ENCODE data around the gene ITCH. TPM values are rescaled to one million over a fixed set of nuclear protein-coding genes. Genes with fewer than 3 reads are reported as not detected.

Gene ITCH
- total and polyA plus RNA-seq, 9 of the 15 experiments (the other 6 are each of a cell fraction or from before 2014, with no cell fraction given) = 7.5 to 53.0 (median 22.9) TPM

DNA sequence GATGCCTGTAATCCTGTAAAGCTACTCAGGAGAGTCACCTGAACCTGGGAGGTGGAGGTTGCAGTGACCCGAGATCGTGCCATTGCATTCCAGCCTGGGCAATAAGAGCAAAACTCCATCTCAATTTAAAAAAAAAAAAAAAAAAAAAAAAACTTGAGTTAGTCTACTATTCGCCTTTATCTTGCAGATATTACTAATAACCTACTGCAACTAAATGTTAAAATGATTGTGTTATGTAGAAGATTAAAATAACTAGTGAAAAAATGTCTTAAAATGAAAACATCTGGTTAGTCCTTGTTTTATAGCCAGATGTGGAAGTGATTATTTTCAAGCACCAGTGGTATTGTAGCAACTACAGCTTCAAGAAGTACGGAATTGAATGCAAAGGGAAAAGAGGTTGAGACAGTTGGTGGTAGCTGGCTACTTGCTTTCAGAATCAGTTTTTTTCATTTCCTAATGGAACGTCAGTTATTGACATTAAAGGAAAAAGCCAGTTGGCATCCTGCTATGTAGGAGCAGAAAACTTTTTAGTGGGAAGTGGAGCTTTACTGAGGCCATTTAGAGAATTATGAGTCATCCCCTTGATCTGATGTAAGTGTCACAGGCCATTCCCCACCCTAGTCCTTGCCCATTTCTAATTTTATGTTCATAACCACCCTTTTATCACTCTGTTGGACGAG lies 109.3 kb downstream of the ITCH start:
- BruUV-seq (replicated peaks) = no TSS peak
- FAIRE-seq (peak; percentile 79), DNase-seq (ENCODE audit: extremely low read depth in 1 of 4, low spot score in 3 of 4) (peak; percentile 25 to 33 (median 30)), ATAC-seq (peak; percentile 83)
- Histone ChIP-seq H4K20me1 (replicated peaks; ENCODE audit: control insufficient read depth, insufficient read depth, low read length) (no peaks in the 10 kb centered on the region), H3K4me2 (ENCODE audit: insufficient read depth, low read length) (no peak overlapping the region), H3K4me1 (replicated peaks in 1 of 2; ENCODE audit: control insufficient read depth in 2 of 2, insufficient read depth in 2 of 2, low read length in 2 of 2) (peaks cover 0 to 4% of the 10 kb centered on the region in 2 experiments; a peak in 4 of 5 replicates), H3K9me3 (replicated peaks; ENCODE audit: control insufficient read depth, insufficient read depth, low read depth, low read length) (no peaks in the 10 kb centered on the region), H3K4me3 (no peak overlapping the region), H3K9ac (ENCODE audit: insufficient read depth in 1 of 2, low read depth in 2 of 2, low read length in 2 of 2) (no peak overlapping the region), H3K36me3 (ENCODE audit: control insufficient read depth, insufficient read depth, low read length) (peaks cover 54% of the 10 kb centered on the region), H3K27ac (ENCODE audit: extremely low read depth, low read depth, low read length) (no peak overlapping the region), H2AFZ (ENCODE audit: low read depth, low read length) (no peak overlapping the region), H3K9me1 (ENCODE audit: control insufficient read depth, insufficient read depth, low read length) (no peaks in the 10 kb centered on the region), H3K27me3 (ENCODE audit: control insufficient read depth in 2 of 2, insufficient read depth in 2 of 2, low read length in 2 of 2) (no peaks in the 10 kb centered on the region), H3K79me2 (ENCODE audit: control insufficient read depth, insufficient read depth, low read length) (no peaks in the 10 kb centered on the region)
- CTCF ChIA-PET (ENCODE audit: low intra/inter-chr PET ratio) = interaction anchor here (0.7 to 4.7 kb wide), 2 partner anchors 50 to 160 kb away, joined by 3 to 39 read pairs; no protein-coding TSS in a partner anchor
- intact Hi-C loops (cut with micrococcal nuclease) = loop anchor here (5.0 kb wide), 1 partner anchor 45 kb away; the partner anchor contains the start of gene DYNLRB1
- POLR2A ChIA-PET = interaction anchor here (0.9 to 1.9 kb wide), 5 partner anchors 13 to 160 kb away, joined by 3 to 6 read pairs (median 3); partner anchors contain the start of gene DYNLRB1
- in situ Hi-C loops (cut with MboI) = no loop called here
- 57% methylated on average over 6 of the region's 6 CpGs for WGBS (ENCODE audit: insufficient coverage, low coverage, missing lambda C conversion rate)
- TF ChIP-seq ZNF644 (tag; IDR thresholded peaks at IDR 0.05; ENCODE audit: low read depth) (no peak), DPF2 (IDR thresholded peaks at IDR 0.05) (peak; percentile 60), SMARCA4 (IDR thresholded peaks at IDR 0.05) (peak; percentile 51; the same call in 1 of the 2 replicates), FOSL1 (tag; conservative IDR thresholded peaks at IDR 0.05) (peak; percentile 91), PYGO2 (tag; IDR thresholded peaks at IDR 0.05) (no peak), FOS (IDR thresholded peaks at IDR 0.05; ENCODE audit: extremely low read depth, insufficient read length) (peak; percentile 11), NFIX (CRISPR knock-in tag; IDR thresholded peaks at IDR 0.05; ENCODE audit: low read depth) (no peak), SRSF1 (IDR thresholded peaks at IDR 0.05; ENCODE audit: low read depth, low read length) (no peak), JUNB (CRISPR knock-in tag; conservative IDR thresholded peaks at IDR 0.05) (peak; percentile 43; the same call in 1 of the 2 replicates), JUND (IDR thresholded peaks at IDR 0.05; ENCODE audit: borderline replicate concordance, low read depth, low read length) (peak; percentile 93), JUND (tag; IDR thresholded peaks at IDR 0.05; ENCODE audit: borderline replicate concordance, low read depth, low read length) (peak; percentile 92), DNMT1 (IDR thresholded peaks at IDR 0.05) (no peak), NBN (IDR thresholded peaks at IDR 0.05; ENCODE audit: low read depth) (no peak)
- TF ChIP-seq, protein P1, sequence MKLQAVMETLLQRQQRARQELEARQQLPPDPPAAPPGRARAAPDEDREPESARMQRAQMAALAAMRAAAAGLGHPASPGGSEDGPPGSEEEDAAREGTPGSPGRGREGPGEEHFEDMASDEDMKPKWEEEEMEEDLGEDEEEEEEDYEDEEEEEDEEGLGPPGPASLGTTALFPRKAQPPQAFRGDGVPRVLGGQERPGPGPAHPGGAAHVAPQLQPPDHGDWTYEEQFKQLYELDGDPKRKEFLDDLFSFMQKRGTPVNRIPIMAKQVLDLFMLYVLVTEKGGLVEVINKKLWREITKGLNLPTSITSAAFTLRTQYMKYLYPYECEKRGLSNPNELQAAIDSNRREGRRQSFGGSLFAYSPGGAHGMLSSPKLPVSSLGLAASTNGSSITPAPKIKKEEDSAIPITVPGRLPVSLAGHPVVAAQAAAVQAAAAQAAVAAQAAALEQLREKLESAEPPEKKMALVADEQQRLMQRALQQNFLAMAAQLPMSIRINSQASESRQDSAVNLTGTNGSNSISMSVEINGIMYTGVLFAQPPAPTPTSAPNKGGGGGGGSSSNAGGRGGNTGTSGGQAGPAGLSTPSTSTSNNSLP (IDR thresholded peaks at IDR 0.05; ENCODE audit: borderline replicate concordance, low read depth, low read length) = peak; percentile 33; the same call in 1 of the 2 replicates
- TF ChIP-seq, protein P2, sequence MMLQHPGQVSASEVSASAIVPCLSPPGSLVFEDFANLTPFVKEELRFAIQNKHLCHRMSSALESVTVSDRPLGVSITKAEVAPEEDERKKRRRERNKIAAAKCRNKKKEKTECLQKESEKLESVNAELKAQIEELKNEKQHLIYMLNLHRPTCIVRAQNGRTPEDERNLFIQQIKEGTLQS (IDR thresholded peaks at IDR 0.05) = peak; percentile 93
- TF ChIP-seq, protein P2 (CRISPR knock-in tag; conservative IDR thresholded peaks at IDR 0.05) = no peak
- TF ChIP-seq, protein P3, sequence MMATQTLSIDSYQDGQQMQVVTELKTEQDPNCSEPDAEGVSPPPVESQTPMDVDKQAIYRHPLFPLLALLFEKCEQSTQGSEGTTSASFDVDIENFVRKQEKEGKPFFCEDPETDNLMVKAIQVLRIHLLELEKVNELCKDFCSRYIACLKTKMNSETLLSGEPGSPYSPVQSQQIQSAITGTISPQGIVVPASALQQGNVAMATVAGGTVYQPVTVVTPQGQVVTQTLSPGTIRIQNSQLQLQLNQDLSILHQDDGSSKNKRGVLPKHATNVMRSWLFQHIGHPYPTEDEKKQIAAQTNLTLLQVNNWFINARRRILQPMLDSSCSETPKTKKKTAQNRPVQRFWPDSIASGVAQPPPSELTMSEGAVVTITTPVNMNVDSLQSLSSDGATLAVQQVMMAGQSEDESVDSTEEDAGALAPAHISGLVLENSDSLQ (IDR thresholded peaks at IDR 0.05) = 0 out of 2 replicates have a peak, but pooled peaks have one; percentile 25
- TF ChIP-seq, protein P4, sequence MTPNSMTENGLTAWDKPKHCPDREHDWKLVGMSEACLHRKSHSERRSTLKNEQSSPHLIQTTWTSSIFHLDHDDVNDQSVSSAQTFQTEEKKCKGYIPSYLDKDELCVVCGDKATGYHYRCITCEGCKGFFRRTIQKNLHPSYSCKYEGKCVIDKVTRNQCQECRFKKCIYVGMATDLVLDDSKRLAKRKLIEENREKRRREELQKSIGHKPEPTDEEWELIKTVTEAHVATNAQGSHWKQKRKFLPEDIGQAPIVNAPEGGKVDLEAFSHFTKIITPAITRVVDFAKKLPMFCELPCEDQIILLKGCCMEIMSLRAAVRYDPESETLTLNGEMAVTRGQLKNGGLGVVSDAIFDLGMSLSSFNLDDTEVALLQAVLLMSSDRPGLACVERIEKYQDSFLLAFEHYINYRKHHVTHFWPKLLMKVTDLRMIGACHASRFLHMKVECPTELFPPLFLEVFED (CRISPR knock-in tag; conservative IDR thresholded peaks at IDR 0.05) = no peak
